HG02798 (cell line): Measurements from ENCODE around the gene EIF4E1B.

Source experiments
- ATAC-seq: cut with Tn5 transposase; IDR thresholded peaks from one replicate; pipeline ENCODE4 v1.9.1; 2021; ENCODE audit warnings: mild to moderate bottlenecking; ENCODE audit not compliant: unreplicated experiment, poor library complexity

EIF4E1B gene

DNA sequence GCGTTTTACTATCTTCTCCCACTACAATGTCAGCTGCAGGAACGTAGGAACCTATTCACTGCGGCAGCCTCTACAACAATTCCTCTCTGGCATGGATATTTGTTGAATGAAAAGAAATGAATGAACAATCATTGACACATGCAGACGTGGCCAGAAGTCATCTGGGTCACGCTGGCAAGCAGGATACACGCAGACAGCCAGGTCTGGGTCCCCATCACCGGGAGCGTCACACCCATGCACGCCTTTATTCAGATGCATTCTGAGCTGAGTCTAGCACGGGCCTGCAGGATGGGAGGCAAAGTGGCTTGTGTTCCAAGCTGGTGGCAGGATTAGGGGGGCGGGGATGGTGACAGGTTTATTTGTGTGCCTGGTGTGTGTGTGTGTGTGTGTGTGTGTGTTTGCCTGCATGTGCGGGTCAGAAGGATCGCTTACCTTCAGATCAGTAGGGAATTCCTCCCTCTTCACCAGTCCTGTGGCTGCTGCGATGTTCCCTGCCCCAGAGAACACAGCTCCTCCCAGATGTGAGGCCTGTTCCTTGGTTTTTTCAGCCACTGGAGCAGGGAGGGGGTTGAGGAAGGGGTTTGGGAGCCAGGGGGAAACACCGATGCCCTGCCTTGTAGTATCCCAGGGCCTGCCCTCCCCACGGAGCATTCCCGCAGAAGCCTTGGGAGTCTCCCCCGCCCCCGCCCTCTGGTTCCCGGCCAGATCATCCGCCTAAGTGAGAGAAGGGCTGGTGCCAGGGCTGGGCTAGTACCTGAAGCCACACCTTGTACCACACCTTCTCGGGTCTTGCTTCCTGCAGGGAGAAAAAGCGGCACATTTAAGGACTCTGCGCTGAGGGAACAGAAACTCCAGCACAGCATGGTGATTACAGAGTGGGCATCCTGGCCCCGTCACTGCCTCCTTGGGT, 4.3 kb upstream of the EIF4E1B start:
- ATAC-seq, result no peak

DNA sequence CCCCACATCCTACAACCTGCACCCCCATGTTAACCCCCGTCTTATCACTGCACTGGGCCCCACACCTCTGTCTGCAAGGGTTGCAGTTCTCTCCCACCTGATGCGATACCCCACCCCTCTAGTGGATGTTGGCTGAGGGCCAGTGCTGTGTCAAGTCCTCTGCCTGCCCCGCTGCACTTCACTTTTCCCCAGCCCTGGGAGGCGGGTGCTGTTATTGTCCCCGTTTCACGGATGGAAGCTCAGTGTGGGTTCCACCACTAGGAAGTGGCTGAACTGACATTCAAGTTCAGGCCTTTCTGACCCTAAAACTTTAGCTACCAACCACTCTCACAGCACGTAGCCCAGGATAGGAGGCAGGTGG, 3.6 kb upstream of the EIF4E1B start:
- ATAC-seq, result no peak

DNA sequence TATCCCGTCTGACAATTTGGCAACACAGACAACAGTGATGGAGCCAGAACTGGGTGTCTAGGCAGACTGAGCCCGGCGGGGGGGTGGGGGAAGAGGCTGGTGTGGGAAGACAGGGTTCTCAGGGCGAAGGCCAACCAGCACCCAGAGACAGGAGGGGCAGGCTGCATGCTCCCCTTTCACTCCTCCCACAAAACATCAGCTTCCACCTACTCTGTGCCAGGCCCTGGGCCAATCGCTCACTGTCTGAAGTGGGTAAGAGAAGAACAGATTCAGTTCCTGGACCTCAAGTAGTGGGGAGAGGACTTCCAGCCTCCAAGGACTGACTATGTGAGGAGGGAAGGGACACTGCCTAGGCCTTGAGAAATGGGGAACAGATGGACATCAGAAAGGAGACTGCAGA, 2.9 kb upstream of the EIF4E1B start:
- ATAC-seq, result no peak

DNA sequence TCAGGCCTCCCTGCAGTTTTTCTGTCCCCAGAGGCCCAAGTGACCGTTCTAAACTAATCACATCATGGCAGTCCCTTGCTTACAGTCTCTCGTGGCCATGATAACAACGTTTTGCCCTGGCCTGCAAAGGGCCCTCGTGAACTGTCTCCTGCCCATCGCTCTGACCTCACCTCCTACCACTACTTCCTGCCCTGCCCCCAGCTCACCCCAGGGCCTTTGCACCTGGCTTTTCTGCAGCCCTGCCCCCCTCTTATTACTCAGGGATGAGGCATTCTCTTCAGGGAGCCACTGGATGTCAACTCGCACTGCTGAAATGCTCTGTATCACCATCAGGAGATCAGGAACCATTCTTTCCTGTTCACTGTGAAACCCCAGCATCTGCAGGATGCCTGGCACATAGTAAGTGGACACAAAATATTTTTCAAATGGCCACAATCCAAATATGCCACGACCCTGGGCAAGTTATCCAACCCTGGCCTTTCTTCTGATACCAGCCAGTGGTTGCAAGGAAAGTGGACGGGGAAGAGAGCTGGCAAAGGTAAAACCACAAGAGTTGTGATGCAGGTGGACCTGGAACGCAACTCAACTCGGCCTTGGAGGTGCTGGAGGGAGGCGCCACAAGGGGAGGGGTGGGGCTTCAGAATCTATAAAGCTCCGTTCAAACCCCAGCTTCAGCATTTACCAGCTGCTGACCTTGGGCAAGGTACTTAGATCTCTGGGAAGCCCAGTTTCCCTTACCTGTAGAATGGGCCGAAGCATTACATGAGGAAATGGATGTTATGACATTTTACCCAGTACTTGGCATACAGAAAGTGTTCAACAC, 1.9 kb upstream of the EIF4E1B start:
- ATAC-seq, result no peak

DNA sequence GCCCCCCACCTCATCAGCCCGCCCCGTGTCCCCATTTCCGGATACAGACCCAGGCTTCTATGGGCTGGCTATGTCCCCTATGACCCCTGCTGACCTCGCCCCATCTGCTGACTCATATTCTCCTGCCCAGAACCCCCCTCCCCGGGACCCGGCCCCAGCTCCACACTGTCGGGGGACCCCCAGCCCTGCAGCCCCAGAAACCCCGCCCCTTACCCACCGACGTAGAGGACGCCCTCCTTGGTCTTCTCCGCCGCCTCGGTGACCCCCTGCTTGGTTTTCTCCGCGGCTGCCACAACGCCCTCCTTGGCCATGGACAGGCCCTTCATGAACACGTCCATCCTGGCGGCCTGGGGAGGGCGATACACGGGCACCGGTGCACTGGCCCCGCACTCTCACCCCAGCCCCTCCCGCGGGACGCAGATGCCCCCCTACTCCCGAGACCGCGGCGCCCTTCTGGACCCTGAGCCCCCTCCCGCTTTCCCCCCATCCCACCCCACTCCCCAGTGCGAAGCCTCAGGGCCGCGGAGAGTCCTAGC, 1.1 kb upstream of the EIF4E1B start:
- no peak for ATAC-seq

DNA sequence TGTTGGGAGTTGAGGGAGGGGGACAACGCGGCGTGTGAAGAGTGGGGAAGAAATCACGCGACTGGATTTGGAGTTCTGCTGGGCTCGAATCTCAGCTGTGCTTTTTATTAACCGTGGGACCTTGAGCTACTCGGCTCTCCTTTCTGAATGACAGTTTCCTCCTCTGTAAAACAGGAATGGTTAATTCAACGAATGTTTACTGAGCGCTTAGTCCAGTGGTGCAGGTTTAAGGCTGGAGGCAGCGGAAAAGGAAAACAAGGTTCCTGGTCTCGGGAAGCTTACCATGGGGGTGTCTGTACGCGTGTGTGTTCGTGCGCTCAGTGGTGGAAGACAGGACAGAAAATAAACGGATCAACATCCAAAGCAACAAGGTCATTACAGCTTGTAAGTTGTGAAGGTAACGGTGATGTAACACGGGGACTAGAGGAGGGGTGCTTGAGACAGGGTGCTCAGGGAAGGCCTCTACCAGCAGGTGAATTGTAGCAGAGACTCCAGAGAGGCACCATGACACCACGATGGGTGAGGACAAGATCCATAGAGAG, 277 bp downstream of the EIF4E1B start:
- no peak for ATAC-seq

DNA sequence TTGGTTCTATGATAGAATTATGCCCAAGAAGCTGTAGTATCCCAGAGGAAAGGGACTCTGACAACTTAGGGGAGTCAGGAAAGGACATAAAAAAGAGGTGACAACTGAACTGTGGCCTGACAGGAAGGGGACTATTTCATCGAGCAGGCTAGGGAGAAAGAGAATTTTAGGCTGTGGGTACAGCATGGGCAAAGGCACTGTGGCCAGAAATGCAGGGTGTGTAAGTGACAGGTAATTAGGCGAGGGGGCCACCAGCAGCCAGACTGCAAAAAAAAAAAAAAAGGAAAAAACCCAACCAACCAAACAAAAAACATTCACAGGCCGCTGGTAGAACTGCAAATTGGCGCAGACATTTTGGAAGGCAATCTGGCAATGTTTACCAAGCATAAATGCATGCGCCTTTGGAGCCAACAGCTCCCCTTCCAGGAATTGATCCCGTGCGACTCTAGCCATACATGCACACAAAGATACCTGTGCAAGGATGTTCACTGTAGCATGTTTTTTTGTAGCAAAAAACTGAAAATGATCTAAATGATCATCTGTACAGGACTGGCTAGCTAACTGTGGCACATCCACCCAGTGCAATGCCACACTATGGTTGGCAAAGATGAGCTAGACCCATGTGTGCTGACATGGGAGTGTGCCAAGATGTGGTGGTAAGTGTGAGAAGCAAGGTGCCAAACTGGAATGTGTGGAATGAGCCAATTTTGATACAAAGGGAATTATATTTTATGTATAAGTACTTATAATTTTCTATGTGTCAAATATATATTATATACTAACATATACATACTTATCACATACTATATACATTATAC, 1.1 kb downstream of the EIF4E1B start:
- no peak for ATAC-seq

DNA sequence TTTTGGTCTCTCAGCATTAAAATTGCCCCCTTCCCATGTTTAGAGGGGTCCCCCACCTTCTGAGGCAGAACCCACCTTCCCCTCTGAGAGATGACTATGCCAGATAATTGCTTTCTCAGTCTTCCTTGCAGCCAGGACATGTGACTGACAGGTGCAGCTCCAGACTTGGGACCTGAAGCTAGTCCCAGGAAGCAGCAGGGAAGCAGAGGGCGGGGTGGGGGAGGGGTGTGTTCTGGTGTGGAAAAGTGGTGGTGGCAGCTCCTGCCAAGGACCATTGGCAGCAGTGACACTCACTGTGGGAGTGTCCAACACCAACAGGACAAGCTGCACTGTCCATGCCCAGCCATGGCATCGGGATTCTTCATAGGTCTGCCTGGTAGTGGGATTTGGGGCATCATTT, 2.3 kb downstream of the EIF4E1B start:
- no peak for ATAC-seq

DNA sequence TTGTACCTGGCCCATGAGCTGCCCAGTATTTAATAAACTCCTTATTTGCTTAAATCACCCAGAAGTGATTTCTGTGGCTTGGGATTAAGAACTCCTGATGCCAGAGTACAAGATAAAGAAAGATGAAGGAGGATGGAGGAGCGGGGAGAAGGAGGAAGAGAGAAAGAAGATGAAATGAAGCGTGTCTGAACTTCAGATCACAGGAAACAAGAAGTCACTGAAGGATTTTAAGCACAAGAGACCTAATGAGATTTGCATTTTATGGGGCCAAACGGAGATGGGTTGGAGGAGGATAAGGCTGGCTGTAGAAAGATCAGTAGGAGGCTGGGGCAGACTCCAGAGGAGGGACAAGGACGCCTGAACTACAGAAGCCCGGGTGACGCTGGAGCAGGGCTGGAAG, 3.1 kb downstream of the EIF4E1B start:
- no peak for ATAC-seq

DNA sequence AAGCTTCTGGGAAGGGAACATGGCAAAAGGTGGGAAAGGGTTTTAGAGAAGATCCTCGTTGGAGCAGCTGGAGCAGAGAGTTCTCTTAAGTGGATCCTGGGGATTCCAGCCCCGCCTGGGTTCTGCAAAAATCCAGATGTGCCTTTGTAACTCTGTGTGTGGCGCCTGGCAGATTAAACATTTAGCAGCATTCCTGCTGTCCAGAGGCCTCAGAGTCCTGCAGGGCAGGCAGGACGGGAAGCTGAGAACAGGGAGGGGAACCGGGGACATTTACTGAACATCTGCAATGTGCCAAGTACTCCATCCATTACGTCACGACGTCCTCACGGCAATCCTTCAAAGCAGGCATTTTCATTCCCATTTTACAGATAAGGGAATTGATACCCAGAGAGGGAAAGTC, 6.0 kb downstream of the EIF4E1B start:
- no peak for ATAC-seq

DNA sequence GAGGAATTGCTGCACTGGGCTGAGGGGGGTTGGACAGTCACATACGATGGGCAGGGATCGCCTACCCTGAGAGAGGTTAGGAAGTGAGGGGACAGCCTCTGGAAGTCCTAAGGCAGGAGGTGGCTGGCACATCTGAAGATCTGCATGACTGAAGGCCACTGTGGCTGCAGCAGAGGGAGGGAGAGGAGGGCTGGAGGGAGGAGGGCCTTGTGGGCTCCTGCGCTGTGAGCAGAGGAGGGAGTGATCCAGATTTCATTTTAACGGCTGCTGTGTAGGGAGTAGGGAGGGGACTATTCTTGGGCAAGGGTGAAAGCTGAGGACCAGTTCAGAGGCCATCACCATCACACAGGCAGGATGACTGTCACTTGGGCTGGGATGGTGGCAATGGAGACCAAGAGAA, 7.1 kb downstream of the EIF4E1B start:
- ATAC-seq, result no peak

DNA sequence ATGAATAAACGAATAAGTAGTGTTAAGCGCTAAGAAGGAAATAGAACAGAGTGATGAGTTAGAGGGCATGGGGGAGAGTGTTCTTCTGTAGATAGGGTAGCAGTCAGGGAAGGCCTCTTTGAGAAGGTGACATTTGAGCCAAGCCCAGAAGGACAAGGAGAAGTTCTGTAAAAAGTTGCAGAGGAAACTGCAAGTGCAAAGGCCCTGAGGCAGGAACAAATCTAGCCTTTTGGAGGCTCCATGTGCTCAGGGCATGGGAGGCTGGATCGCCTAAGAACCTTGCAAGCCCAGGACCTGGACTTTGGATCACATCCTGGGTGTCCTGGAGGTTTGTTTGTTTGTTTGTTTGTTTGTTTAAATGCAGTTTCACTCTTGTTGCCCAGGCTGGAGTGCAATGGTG, 8.0 kb downstream of the EIF4E1B start:
- no peak for ATAC-seq

DNA sequence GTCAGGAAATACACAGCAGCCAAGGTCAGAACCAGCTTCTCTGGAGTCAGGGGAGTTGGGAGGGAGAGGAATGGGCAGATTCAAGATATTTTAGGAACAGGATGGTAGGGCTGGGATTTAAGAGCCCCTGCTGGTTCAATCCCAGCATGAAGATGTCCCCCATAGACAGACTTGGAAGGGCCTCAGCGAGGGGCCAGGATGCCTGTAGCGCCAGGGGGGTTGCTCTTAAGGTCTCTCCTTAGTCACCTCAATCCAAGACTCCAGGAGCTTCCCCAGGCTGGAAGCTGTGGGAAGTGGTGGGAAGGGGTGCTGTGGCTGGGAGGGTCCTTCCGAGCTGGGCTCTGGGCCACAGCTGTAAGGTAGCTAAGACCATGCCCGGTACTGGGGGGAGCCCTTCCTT, 8.7 kb downstream of the EIF4E1B start:
- no peak for ATAC-seq

DNA sequence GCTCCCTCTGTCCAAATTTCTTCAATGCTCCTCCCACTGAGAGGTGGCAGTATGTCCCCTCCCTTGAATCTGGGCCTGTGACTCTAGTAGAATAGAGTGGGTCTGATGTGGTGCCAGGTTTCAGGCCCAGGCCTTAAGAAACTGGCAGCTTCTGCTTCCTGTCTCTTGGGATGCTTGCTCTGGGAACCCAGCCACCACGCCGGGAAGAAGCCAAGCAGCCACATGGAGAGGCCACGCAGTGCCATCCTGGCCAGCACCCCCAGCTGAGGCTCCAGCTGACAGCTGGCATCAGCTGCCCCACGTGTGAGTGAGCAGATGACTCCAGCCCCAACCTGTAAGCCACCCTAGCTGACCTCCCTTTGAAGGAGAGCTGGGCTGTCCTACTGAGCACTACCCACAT, 9.5 kb downstream of the EIF4E1B start:
- ATAC-seq, result no peak

DNA sequence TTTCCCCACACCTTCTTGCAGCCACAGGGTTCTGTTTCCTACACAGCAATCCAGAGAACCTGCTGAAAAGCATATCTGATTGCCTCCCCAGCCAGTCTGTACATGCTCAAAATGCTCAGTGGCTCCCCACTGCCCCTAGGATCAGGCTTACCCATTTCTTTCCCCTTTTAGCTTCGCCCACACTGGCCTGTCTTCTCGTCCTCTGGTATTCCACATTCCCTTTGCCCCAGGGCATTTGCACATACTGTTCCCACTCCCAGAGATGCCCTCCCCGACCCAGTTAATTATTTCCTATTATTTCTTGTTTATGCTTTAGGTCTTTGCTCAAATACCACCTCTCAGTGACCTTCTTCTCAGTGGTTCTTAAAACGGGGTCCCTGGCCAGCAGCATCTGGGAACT, 10.1 kb downstream of the EIF4E1B start:
- ATAC-seq, result no peak

DNA sequence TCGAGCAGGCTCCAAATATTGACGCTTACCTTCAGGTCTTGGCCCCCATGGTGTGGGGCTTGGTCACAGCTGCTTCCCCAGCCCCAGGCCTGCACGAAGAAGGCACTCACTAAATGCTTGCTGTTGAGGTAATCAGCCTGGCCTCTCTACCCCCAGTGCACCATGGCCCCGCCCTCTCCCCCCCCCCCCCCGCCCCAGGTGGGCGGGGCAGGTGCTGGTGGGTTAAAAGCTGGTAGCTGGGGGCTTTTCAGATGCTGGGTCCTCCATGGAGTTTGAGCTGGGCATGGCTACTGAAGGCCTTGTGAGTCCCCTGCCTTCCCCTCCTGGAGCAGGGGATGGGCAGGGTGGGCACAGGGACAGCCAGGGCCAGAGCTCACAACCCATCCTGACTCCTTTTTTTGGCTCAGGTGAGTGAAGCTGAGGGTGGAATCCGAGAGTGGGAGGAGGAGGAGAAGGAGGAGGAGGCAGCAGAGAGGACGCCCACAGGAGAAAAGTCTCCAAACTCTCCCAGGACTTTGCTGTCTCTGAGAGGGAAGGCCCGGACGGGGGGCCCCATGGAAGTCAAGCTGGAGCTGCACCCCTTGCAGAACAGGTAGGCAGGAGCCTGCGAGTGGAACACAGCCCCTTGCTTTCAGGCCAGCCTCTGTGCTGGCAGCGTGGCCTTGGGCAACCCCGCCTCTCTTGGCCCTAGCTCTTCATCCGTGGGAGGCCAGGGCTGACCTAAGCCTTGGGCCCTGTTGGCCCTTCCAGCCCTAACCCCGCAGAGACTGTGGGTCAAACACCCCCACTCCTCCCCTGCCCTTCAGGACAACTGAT, 12.4 kb downstream of the EIF4E1B start:
- ATAC-seq, result no peak

DNA sequence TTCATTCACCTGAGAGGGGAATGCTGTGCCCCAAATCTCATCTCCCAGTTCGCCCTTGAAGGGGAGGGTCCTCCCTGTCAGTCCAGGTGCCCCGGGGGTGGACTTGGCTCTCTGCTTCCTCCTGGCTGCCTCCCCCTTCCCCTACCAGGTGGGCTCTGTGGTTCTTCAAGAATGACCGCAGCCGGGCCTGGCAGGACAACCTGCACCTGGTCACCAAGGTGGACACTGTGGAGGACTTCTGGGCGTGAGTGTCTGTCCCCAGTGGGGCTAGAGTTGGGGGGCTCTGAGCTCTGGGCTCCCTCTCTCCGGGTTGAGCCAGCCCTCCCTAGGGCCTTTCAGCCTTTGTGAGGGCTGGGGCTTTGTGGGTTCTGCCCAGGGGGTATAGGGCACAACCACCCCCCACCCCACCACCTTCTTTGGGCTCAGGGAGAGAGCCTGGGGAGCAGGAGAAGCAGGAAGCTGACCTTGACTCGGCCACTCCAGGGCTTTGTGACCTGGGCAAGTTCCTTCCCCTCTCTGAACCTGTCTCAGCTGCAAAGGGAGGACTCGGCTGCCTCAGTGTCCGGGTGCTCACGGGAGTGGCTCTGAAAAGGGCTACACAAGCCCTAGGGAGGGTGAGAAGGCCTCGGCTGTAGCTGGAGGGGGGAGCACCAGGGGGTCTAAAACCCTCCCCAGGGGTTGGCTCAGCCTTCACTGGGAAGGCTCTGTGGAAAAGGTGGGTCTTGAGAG, 13.2 kb downstream of the EIF4E1B start:
- ATAC-seq, result no peak

DNA sequence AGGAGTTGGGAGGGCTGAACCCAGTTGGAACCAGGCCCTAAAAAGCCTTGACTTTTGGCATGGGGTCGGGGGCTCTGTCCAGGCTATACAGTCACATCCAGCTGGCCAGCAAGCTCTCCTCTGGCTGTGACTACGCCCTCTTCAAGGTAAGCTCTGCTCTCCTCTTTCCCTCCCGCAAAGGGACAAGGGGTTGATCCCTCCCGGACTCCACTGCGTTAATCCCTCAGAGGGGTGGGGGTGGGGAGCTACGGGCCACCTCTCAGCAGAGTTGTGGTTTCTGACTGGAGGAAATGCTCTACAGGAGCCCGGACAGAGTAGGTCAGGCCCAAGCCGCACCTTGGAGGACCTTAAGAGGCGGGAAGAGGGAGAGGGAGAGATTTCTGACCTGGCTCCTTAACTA, 13.8 kb downstream of the EIF4E1B start:
- no peak for ATAC-seq
